ENCODE results near the gene HES5. TPM values are rescaled to one million over a fixed set of nuclear protein-coding genes. Genes with fewer than 3 reads are reported as not detected.

HES5 gene
- total RNA-seq, 1 experiment from 2014 or later = not detected

DNA sequence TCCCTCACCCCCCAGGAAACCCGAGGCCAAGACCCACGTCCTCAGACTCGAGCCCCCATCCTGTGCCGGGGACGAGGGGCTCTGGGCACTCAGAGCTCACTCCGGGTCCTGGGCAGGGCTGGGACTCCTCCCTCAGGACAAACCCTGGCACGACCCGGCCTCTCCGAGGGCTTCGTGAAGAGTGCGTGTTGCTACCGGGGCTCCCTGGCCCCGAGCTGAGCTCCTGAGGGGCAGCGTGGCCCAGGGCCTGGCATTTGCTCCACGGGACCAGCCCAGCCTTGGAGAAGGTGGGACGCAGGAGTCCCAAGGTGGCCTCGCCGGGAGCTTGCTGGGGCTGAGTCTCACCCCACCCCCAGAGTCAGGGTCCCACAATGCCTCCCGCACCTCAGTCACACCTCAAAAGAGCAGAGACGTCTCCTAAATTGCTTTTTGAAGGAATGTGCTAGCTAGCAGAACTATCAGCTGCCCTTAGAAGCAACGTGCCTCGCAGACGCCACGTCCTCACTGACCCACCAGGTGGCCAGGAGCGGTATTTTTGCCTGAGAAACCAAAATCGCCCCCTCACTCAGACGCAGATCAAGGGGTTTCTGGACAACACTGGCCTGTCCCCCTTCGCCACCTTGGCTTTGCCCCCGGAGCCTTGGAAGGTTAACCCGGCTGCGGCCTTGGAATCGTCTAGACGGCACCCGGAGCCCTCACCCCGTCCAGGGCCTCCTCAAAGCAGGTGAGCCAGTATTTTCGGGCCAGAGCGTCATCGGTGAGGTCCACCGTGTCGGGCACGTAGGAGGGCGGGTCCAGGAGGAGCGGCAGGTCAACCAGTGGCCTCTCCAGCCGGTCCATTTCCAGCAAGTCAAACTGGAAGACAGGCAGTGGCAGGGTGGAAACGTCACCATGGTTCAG, 14.9 kb downstream of the HES5 start:
- no peak for DNase-seq (ENCODE audit: low read depth)

DNA sequence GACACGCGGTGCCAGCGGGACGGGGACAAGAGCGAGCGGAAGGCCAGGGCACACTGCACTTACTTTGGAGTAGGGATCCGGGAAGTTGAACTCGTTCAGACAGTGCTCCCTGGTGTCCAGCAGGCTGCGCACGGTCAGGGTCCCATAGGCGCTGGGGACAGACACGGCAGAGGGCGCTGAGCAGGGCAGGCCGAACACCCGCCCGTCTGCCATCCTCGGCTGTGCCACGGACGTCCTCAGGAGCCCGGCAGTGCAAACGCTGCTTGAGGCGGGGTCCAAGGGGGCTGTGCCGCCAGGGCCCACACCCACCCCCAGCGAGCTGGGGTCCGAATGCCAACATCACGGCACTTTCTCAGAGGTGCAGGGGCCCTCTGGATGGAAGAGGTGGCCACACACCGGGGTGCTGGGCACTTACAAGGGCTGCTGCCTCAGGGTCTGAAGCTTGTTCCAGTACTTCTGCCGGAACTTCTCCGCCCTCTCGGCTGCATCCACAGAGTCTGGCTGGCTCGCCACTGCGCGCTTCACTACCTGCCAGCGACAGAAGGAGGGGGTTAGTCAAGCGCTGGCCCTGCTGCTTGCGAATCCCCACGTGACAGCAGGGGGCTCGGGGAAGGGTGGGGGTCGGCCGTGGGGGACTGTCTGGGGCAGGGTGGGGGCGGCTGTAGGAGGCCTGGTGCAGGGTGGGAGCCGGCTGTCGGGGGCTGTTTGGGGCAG, 16.0 kb downstream of the HES5 start:
- no peak for DNase-seq (ENCODE audit: low read depth)

DNA sequence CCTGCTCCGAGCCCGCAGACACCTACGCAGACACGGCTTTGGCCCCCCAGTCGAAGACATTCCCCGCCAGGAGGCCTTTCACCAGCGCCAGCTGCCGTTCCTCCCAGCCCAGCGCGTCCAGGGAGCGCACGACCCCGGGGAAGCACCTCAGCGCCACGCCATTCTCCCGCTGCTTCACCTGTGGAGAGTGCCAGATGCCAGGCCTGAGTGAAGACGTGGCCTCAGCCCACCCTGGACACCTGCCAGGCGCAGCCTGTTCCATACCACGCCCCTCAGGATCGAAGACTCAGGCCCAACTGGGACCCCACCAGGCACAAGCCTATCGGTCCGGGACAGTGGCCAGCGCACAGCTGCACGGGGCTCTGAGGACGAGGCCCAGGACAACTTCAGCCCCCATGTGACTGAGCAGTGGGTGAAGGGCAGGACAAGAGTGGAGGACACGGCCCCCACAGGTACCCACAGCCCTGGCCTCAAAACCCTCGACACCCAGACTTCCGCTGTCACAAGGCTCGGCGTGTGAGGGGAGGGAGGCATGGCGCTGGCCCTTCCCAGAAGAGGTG, 17.1 kb downstream of the HES5 start:
- DNase-seq (ENCODE audit: low read depth) = no peak

GRCh38 chr1:2510366-2511155, 19.5 kb downstream of the HES5 start:
- no peak for DNase-seq (ENCODE audit: low read depth)

- DNase-seq (ENCODE audit: low read depth) = no peak
Measured at GRCh38 chr1:2509589-2509988, 20.5 kb downstream of the HES5 start.

DNA sequence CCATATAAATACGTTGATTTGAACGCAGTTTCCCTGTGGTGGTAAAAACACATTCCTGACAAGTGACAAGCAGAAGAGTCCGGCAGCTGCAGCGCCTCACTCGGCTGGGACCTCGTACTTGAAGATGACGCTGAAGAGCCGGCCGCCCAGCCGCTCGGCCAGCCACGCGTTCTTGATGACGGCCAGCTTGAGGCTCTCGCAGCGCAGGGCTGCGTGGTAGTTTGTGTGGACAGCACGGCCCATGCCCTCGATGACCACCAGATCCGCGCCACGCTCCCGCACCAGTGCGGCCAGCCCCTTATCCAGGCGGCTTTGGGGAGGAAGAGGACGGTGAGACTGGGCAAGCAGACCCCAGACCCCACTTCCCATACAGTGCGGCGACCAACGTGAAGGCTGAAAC, 21.3 kb downstream of the HES5 start:
- DNase-seq (ENCODE audit: low read depth) = no peak

DNA sequence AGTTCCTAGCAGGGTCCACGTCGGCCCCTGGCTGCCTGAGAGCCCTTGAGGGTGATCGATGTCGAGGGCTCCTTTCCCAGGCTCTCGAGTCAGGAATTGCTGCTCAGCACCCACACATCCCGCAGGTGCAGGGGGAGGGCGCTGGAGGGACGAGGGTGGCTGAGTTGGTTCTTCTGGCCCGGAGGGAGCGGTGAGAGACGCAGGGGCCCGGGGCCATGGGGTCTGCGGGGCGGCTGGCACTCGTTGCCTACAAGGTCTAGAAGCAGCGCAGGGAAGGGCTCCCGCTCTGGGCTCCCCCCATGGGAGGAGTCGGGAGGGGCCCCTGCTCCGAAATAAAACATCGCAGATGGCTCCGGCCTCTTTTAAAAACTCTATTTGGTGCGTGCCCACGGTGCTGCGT, 21.9 kb downstream of the HES5 start:
- DNase-seq (ENCODE audit: low read depth) = no peak

DNA sequence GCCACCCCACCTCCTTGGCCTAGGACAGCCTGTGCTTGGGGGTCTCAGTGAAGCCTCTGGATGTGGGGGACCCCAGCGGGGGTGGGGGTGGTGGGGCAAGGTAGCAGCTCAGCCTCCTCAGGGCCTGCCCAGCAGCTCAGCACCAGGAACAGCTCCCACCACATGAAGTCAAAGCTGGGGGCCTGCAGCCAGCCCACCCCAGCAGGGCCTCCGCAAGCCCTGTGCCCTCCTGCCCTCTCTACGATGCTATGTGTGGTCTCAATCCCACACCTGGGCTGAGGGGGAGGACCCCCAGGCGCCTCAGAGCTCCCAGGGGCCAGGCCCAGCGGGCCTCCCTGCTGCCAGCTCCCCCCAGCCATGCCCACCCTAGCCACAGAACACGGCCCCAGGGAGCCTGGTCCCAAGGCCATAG, 22.3 kb downstream of the HES5 start:
- no peak for DNase-seq (ENCODE audit: low read depth)

DNA sequence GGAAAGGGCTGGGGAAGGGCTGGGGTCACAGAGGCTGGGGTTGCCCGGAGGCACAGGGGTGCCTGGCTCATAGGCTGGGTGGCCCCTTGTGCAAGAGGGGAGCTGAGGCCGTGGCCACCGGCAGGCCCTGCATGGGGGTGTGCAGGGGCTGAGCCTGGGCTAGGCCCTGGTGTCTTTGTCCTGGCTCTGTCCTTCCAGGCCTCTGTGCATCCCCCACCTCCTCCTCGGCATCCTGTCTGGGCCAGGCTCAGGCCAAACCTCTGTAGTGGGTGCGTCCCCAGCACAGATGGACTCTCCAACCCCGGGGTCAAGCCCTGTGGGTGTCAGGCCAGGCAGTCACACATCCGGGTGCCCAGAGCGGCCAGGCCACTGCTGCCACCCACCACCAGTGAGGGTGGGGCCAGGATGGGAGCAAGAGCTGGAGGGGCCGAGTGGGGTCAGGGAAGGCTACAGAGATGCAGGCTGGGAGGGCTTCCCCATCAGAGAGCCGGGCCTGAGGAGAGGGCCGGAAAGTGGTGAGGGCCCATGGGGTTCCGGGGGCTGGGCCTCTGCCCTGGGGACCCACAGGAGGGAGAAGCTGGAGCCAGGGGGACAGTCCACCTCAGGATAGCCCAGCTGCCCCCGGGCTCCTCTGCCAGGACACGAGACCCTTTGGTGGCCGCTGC, 23.0 kb downstream of the HES5 start:
- no peak for DNase-seq (ENCODE audit: low read depth)

DNA sequence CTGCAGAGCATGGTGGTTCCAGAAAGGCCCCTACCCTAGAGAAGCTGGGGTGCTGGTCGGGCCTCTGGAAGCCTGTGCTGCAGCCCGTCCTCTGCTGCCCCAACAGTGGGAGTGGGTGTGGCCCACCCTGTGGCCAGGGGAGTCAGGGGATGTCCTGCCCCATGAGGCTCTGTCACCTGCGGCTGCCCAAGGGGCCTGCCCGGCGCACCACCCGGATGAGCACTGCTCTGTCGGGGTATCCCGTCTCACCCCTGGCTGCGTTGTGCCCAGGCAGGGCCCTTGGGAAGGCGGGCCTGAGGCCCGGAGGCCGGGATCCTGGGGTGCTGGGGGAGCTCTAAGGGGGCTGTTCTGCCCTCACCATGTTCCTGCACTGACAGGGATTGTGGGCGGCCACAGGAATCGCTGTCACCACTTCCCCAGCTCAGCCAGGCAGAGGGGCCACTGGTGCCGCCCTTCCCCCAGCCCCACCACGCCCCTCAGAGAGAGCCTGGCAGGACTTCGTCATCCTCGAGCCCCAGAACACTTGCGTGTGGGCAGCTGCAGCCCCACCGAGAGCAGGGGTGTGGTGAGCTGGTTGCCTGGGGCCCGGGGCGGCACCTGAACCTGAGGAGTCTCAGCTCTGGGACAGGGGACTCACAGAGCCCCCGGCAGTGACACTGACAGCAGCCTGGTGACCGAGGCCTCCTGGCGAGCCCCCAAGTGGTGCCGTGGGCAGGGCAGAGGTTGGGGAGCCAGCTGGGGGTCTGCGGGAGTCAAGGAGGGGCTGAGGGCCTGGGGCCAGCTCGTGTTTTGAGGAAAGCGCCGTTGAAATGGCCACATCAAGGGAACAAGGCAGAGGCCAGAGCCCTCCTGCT, 23.8 kb downstream of the HES5 start:
- peak; percentile 43 for DNase-seq (ENCODE audit: low read depth)

- DNase-seq (ENCODE audit: low read depth) = no peak
Measured at GRCh38 chr1:2505461-2505994, 24.5 kb downstream of the HES5 start.

DNA sequence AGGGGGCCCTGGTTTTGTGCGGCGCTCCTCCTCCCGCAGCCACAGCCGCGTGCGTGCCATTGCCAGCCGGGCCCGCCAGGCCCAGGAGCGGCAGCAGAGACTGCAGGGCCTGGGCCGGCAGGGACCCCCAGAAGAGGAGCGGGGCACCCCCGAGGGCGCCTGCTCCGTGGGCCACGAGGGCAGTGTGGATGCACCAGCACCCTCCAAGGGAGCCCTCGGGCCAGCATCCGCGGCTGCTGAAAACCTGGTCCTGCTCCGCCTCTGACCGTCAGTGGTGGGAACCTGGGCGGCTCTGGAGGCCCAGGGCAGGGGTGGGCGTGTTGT, 25.2 kb downstream of the HES5 start:
- DNase-seq (ENCODE audit: low read depth) = no peak

DNA sequence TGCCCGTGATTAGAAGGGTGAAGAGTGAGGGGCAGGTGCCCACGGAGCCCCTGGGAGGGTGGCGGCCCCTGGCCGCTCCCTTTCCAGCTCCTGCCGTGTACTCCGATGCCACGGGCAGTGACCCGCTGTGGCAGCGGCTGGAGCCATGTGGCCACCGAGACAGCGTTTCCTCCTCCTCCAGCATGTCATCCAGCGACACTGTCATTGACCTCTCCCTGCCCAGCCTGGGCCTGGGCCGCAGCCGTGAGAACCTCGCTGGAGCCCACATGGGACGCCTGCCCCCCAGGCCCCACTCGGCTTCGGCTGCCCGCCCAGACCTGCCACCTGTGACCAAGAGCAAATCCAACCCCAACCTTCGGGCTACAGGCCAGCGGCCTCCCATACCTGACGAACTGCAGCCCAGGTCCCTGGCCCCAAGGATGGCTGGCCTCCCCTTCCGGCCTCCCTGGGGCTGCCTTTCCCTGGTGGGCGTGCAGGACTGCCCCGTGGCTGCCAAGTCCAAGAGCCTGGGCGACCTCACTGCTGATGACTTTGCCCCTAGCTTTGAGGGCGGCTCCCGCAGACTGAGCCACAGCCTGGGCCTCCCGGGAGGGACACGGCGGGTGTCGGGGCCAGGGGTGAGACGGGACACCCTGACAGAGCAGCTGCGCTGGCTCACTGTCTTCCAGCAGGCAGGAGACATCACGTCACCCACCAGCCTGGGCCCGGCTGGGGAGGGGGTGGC, 25.7 kb downstream of the HES5 start:
- DNase-seq (ENCODE audit: low read depth) = no peak

GRCh38 chr1:2503554-2504224, 26.4 kb downstream of the HES5 start:
- no peak for DNase-seq (ENCODE audit: low read depth)

DNA sequence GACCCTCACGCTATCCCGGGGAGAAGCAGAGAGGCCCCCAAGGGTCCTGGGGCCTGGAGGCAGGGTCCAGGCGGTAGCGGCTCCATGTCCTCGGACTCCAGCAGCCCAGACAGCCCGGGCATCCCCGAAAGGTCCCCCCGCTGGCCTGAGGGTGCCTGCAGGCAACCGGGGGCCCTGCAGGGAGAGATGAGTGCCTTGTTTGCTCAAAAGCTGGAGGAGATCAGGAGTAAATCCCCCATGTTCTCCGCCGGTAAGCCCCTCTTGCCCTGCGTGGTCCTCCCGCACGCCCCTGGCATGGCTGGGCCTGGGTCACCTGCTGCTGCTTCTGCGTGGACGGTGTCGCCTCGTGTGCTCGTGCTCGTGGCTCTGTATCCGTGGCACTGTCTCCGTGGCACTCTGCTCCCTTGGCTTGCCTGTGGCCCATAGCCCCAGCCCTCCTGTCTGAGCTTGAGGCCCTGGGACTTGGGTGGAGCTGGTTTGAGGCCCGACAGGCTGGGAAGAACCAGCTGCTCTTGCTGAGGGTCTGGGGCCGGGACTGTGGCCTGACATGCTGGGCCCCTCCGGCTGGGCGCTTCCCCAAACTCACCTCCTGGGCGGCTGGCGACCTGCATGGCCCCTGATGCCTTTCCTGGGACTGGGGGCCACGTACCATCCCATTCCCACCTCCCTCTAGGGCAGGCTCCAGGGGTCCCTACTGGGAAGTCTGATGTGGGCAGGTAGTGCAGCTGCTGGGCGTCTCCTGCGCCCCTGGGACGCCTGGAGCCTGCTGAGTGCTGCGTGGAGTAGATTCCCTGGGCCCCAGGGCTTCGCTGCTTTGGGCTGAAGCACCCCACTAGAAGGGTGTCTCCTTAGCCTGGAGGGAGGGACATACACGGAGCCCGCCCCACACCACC, 27.2 kb downstream of the HES5 start:
- no peak for DNase-seq (ENCODE audit: low read depth)

GRCh38 chr1:2502210-2502609, 27.9 kb downstream of the HES5 start:
- DNase-seq (ENCODE audit: low read depth) = no peak

GRCh38 chr1:2501820-2502119, 28.3 kb downstream of the HES5 start:
- DNase-seq (ENCODE audit: low read depth) = no peak
